Measurements from ENCODE around the gene PDE9A.

The PDE9A gene

DNA sequence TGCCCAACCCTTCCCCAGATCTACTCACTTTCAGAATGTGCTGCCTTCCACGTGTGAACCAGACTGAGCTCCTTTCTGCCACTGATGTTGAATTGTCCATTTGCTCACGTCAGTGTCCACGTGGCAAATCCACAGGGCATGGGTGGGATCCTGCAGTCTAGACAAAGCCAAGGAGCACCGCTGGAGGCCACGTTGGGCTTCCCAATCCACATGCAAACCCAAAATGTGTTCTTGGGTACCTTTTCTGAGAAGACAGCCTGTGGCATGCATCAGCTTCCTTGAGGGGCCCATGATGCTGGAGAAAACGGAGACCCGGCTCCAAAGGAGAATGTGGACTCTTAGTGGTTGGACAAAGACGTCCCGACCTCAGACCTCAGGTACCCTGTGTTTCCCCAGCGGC is 87.6 kb downstream of the PDE9A start:
- DNase-seq (ENCODE audit: low read depth), result no peak
- H3K4me3 ChIP-seq (ENCODE audit: low read depth, low read length), result no peak overlapping the region
- TF ChIP-seq, protein P1, sequence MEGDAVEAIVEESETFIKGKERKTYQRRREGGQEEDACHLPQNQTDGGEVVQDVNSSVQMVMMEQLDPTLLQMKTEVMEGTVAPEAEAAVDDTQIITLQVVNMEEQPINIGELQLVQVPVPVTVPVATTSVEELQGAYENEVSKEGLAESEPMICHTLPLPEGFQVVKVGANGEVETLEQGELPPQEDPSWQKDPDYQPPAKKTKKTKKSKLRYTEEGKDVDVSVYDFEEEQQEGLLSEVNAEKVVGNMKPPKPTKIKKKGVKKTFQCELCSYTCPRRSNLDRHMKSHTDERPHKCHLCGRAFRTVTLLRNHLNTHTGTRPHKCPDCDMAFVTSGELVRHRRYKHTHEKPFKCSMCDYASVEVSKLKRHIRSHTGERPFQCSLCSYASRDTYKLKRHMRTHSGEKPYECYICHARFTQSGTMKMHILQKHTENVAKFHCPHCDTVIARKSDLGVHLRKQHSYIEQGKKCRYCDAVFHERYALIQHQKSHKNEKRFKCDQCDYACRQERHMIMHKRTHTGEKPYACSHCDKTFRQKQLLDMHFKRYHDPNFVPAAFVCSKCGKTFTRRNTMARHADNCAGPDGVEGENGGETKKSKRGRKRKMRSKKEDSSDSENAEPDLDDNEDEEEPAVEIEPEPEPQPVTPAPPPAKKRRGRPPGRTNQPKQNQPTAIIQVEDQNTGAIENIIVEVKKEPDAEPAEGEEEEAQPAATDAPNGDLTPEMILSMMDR (IDR thresholded peaks at IDR 0.05; ENCODE audit: low read depth, low read length, missing control alignments), result no peak

DNA sequence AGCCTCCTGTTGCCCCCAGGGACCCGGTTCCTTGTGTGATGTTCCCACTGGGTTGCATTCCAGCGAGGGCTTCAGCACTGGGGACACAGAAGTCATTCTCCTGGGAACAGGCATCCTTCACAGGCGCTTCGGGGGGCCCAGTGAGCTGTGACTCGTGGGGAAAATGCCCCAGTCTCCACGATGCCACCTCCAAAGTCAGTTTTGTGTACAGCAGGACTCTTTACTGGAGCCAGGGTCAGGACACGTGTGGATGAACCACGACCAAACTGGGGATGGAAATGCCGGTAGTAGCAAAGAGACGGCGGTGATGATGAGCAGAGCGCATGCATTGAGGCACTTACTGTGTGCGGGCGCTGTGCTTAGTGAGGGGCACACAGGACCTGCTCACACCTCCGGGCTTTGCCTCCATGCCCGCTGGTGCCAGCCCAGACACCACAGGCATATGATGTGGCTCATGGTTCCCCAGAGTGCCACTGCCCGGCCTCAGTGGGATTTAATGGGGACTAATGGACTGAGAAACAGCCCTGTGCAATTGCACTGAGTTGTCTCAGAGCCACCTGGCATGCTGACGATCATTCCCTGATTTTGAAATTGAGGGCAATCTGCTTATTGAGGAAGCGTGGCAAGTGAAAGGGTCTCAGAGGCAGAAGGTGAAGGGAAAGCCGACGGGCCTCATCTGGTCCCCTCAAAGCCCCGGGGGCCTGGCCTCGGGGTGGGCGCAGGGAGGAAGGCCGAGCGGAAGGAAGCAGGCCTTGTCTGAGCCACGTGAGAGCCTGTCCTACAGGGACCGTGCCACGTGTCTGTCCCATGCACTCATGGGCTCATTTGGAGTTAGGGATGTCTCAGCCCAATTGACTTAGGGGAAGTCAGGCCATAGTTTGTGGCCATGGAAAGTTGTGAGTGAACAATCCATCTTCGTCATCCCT is 91.4 kb downstream of the PDE9A start:
- no peak for DNase-seq (ENCODE audit: low read depth)
- no peak overlapping the region for H3K4me3 ChIP-seq (ENCODE audit: low read depth, low read length)
- TF ChIP-seq, protein P1 (IDR thresholded peaks at IDR 0.05; ENCODE audit: low read depth, low read length, missing control alignments), result no peak

DNA sequence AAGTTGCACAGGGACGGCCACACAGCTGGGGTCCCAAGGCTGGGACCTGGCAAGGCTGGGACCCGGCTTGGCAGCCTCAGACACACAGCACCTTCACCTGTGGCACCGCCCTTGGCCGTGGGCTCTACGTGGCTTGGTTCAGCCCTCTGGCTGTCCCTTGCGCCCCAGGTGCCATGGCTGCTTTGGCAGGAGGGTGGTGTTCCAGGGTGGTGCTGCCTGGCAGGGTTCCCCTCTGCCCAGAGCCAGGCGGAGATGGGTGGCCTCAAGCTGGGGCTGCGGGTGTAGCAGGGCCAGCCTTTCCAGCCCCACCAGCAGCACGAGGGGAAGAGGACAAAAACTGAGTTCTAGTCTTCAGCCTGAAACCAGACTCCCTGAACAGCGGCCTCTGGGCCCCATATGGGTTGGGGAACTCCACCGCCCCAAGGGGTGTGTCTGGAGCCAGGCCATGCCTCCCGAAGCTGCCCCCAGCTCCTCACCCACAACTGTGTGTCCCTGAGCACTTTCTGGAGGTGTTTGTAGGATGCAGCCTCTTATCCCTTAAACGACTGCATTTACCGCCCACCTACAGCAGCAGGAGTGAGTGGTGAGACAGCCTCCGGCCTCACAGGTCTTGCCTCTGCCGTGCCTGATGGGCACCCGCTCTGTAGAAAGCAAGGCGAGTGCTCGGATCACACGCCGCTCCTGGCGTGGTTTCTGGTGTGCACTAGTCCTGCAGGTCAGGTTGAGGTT is 92.3 kb downstream of the PDE9A start:
- TF ChIP-seq, protein P1 (IDR thresholded peaks at IDR 0.05; ENCODE audit: low read depth, low read length, missing control alignments), result no peak
- H3K4me3 ChIP-seq (ENCODE audit: low read depth, low read length), result no peak overlapping the region
- DNase-seq (ENCODE audit: low read depth), result no peak

DNA sequence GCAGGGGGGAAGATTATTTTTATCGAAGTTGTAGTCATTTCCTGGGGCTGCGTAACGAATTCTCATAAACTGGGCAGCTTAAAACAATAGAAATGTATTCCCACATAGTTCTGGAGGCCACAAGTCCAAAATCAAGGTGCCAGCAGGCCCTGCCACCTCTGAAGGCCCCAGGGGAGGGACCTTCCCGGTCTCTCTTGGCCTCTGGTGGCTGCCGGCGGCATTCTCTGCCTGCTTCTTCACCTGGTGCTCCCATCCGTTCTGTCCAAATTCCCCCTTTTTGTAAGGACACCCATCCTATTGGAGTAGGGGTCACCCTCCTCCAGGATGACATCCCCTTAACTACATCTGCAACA is 92.8 kb downstream of the PDE9A start:
- TF ChIP-seq, protein P1 (IDR thresholded peaks at IDR 0.05; ENCODE audit: low read depth, low read length, missing control alignments), result no peak
- DNase-seq (ENCODE audit: low read depth), result no peak
- no peak overlapping the region for H3K4me3 ChIP-seq (ENCODE audit: low read depth, low read length)

DNA sequence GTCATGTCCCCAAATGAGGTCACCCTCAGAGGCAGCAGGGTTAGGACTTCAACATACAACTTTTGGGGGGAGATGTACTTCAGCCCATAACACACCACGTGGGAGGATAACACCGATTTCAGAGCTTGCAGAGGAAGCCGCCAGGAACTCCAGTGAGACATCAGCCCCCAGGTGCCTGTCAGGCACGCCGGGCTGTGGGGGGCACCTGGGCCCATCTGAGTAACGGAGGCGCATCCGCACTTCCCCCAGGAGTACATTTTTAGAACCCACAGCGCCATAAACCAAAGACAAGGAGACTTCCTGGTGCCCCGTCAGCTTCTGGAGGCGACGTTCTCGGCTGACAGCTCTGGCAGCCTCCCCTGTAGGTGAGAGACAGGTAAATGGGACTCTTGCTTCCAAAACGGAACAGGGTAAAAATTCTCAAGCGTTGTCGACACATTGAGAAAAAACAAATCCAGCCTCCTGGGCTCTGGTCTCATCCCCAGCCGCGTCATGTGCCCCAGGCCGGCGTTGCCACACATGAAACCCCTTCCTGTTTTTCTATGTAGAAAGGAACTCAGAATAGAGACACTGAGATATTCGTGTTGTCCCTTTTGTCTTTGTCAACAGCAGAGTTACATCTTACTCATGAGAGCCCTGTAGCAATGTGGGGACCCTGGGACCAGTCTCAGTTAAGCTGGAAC is 93.3 kb downstream of the PDE9A start:
- TF ChIP-seq, protein P1 (IDR thresholded peaks at IDR 0.05; ENCODE audit: low read depth, low read length, missing control alignments), result no peak
- H3K4me3 ChIP-seq (ENCODE audit: low read depth, low read length), result no peak overlapping the region
- DNase-seq (ENCODE audit: low read depth), result no peak

DNA sequence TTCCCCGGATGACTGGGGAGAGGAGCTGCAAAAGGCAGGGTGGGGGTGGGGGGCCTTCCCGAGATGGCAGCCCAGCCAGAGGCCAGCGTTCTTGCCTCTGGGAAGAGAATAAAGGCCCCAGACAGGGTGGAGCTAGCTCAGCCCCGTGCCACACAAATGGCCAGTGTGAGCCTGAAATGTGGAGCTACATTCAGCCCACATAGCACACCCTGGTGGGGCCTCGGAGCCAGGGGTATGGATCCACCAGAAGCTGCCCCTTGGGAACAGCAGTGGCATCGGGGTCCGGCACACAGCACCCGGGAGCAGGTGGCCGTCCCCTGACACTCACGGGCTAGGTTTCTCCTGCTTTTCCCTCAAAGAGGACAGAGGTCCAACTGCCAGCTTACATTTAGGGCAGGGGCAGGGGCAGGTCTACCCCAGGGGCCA is 93.9 kb downstream of the PDE9A start:
- H3K4me3 ChIP-seq (ENCODE audit: low read depth, low read length), result no peak overlapping the region
- TF ChIP-seq, protein P1 (IDR thresholded peaks at IDR 0.05; ENCODE audit: low read depth, low read length, missing control alignments), result no peak
- DNase-seq (ENCODE audit: low read depth), result no peak

Data from GM12864 (cell line).